Neuronal stem cell (in vitro differentiated cells): ENCODE measurements around the gene GPR119. TPM values are rescaled to one million over a fixed set of nuclear protein-coding genes. Genes with fewer than 3 reads are reported as not detected.
"Not testable (repeated sequence)": the region's sequence is repeated elsewhere in the genome, so short reads cannot be mapped to it uniquely, and the experiment has no call there.

ENCODE experiments used
- DNase-seq: peaks from one replicate; pipeline ENCODE4 v3.0.0-alpha.2; 2013; ENCODE audit warnings: low spot score
- H2AFZ ChIP-seq: one replicate; pipeline ENCODE4 v1.6.1; 2013; ENCODE audit warnings: mild to moderate bottlenecking, low read length, inconsistent platforms
- H2AK5ac ChIP-seq: 2 replicates; pipeline ENCODE4 v1.6.1; 2013; ENCODE audit warnings: low read depth, mild to moderate bottlenecking, inconsistent platforms, low read length, moderate library complexity, mixed read lengths
- H2BK120ac ChIP-seq: 2 replicates; pipeline ENCODE4 v1.6.1; 2013; ENCODE audit warnings: low read depth, mild to moderate bottlenecking, inconsistent platforms, low read length, moderate library complexity, mixed read lengths
- H2BK12ac ChIP-seq: one replicate; pipeline ENCODE4 v1.6.1; 2013; ENCODE audit warnings: low read length, inconsistent platforms
- H2BK15ac ChIP-seq: 2 replicates; pipeline ENCODE4 v1.6.1; 2013; ENCODE audit warnings: mild to moderate bottlenecking, low read length, inconsistent platforms, mixed read lengths
- H2BK5ac ChIP-seq: one replicate; pipeline ENCODE4 v1.6.1; 2013; ENCODE audit warnings: inconsistent platforms, mild to moderate bottlenecking, low read length, moderate library complexity
- H3K14ac ChIP-seq: one replicate; pipeline ENCODE4 v1.6.1; 2013; ENCODE audit warnings: low read length, inconsistent platforms
- H3K18ac ChIP-seq: 2 replicates; pipeline ENCODE4 v1.6.1; 2013; ENCODE audit warnings: low read length, inconsistent platforms
- H3K23ac ChIP-seq: 2 replicates; pipeline ENCODE4 v1.6.1; 2013; ENCODE audit warnings: low read depth, mild to moderate bottlenecking, mixed read lengths, low read length, inconsistent platforms; ENCODE audit not compliant: poor library complexity
- H3K27ac ChIP-seq: replicated peaks from 3 replicates; pipeline ENCODE4 v1.5.1; 2013; ENCODE audit warnings: low read length, inconsistent platforms
- H3K27me3 ChIP-seq, 3 experiments: 2 replicates each; pipeline ENCODE4 v1.6.1; 2013; ENCODE audit warnings: low read length in 3 of 3, mild to moderate bottlenecking in 2 of 3, inconsistent platforms in 1 of 3, low read depth in 1 of 3, mixed read lengths in 1 of 3, moderate library complexity in 1 of 3; ENCODE audit not compliant: control insufficient read depth in 3 of 3, insufficient read depth in 3 of 3
- H3K36me3 ChIP-seq, 2 donors: replicated peaks in 1 of 2; 2 replicates each; pipeline ENCODE4 v1.6.1; 2013; ENCODE audit warnings: low read length in 2 of 2; ENCODE audit not compliant: control insufficient read depth in 2 of 2, insufficient read depth in 2 of 2
- H3K4ac ChIP-seq: 2 replicates; pipeline ENCODE4 v1.6.1; 2013; ENCODE audit warnings: inconsistent platforms, mild to moderate bottlenecking, low read length, moderate library complexity
- H3K4me1 ChIP-seq, 2 donors: 1 replicate in 1 of 2; 2 replicates in 1 of 2; pipeline ENCODE4 v1.6.1; 2013; ENCODE audit warnings: low read length in 2 of 2, low read depth in 1 of 2; ENCODE audit not compliant: control insufficient read depth in 2 of 2, insufficient read depth in 1 of 2
- H3K4me2 ChIP-seq: one replicate; pipeline ENCODE4 v1.6.1; 2013; ENCODE audit warnings: mild to moderate bottlenecking, low read length, inconsistent platforms; ENCODE audit not compliant: insufficient read depth, poor library complexity, severe bottlenecking
- H3K4me3 ChIP-seq, 2 donors: 2 replicates each; pipeline ENCODE4 v1.5.1; 2013; ENCODE audit warnings: low read length in 2 of 2, mild to moderate bottlenecking in 2 of 2, inconsistent platforms in 1 of 2, moderate library complexity in 1 of 2
- H3K79me1 ChIP-seq: one replicate; pipeline ENCODE4 v1.6.1; 2013; ENCODE audit warnings: low read depth, mild to moderate bottlenecking, inconsistent platforms, low read length, moderate library complexity
- H3K9ac ChIP-seq: one replicate; pipeline ENCODE4 v1.6.1; 2013; ENCODE audit warnings: mild to moderate bottlenecking, low read depth, low read length, inconsistent platforms; ENCODE audit not compliant: poor library complexity
- H3K9me3 ChIP-seq, 2 donors: replicated peaks in 1 of 2; 2 replicates each; pipeline versions ENCODE3 to v1.6.1; 2013; ENCODE audit warnings: low read length in 2 of 2, mild to moderate bottlenecking in 2 of 2, inconsistent platforms in 1 of 2, low read depth in 1 of 2, mixed read lengths in 1 of 2, moderate library complexity in 1 of 2; ENCODE audit not compliant: control insufficient read depth in 2 of 2, insufficient read depth in 1 of 2
- H4K8ac ChIP-seq: one replicate; pipeline ENCODE4 v1.6.1; 2013; ENCODE audit warnings: low read depth, mild to moderate bottlenecking, inconsistent platforms, low read length, moderate library complexity
- H4K91ac ChIP-seq: one replicate; pipeline ENCODE4 v1.6.1; 2013; ENCODE audit warnings: low read length, low read depth, mild to moderate bottlenecking, inconsistent platforms; ENCODE audit not compliant: poor library complexity
- WGBS, 2 donors: extraction: QIAGEN DNeasy Blood & Tissue Kit; methylation state at CpG; one replicate each; pipeline ENCODE4 v1.1.7; 2013; ENCODE audit warnings: missing lambda C conversion rate in 2 of 2, mixed read lengths in 1 of 2; ENCODE audit not compliant: insufficient read length in 2 of 2, insufficient replicate concordance in 1 of 2; ENCODE audit errors: extremely low coverage in 2 of 2; 5-methylcytosine and 5-hydroxymethylcytosine counted together
- polyA plus RNA-seq, 2 experiments: library from polyadenylated mRNA; stranded (reverse); fragments of 200-250 nt; gene quantifications; one replicate each; pipeline ENCODE4 v1.2.3, GENCODE V29; 2013

GPR119 gene
- polyA plus RNA-seq (2013, experiment 1 of 2) = not detected
- polyA plus RNA-seq (2013, experiment 2 of 2) = not detected

DNA sequence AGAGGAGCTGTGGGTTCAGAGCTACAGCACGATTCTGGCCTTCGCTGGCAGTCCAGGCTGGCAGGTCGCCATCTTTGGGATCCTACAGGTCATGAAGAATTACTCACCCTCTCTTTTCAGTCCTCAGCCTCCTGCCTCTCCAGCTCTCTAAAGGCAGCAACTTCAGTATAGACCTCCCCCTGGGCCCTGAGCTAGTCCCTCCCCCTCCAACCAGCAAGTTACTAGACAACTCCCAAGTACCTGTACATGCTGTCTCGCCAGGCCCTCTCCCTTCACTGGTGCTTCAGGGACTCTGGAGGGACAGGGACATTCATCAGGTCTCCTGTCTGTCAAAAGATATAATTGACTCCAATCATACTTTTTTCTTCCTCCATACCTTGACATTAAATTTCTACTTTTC is at the start of gene GPR119:
GPR119 (minus strand) TSS at position 155 of the 400 bp plus-strand sequence. CDS start 227 bp downstream, outside the sequence.
- Histone ChIP-seq H3K27ac (no peak within 1 kb of the TSS), H4K91ac (no peak within 1 kb of the TSS), H3K36me3 (no peaks in the 10 kb centered on the region), H2AK5ac (no peak within 1 kb of the TSS), H3K4ac (no peak within 1 kb of the TSS), H3K18ac (no peak within 1 kb of the TSS), H2BK5ac (no peak within 1 kb of the TSS), H2BK12ac (no peak within 1 kb of the TSS), H2AFZ (no peak within 1 kb of the TSS), H3K79me1 (no peaks in the 10 kb centered on the region), H2BK120ac (no peak within 1 kb of the TSS), H4K8ac (no peak within 1 kb of the TSS), H3K23ac (no peak within 1 kb of the TSS), H3K9ac (no peak within 1 kb of the TSS), H3K9me3 (no peaks in the 10 kb centered on the region), H3K4me3 (no peak within 1 kb of the TSS), H2BK15ac (no peak within 1 kb of the TSS), H3K14ac (no peak within 1 kb of the TSS), H3K27me3 (peaks cover 0 to 31% (median 0%) of the 10 kb centered on the region in 3 experiments), H3K4me1 (no peaks in the 10 kb centered on the region), H3K4me2 (no peak within 1 kb of the TSS)
- no peak for DNase-seq
- WGBS, 2 donors = no CpG with 5 or more reads among the region's 4 CpGs

GRCh38 chrX:130429236-130429635 is 43.8 kb upstream of the GPR119 start:
- peaks cover 0 to 18% (median 0%) of the 10 kb centered on the region in 3 experiments for H3K27me3 ChIP-seq
- not testable (repeated sequence) for H3K36me3 ChIP-seq, H4K8ac ChIP-seq, H3K4me2 ChIP-seq, H3K18ac ChIP-seq, H3K14ac ChIP-seq, H3K9ac ChIP-seq, H3K23ac ChIP-seq, H2AK5ac ChIP-seq, H3K4me1 ChIP-seq, H3K4ac ChIP-seq, H2BK5ac ChIP-seq, H2BK12ac ChIP-seq, H3K27ac ChIP-seq, H3K79me1 ChIP-seq, H2AFZ ChIP-seq, H3K9me3 ChIP-seq, H2BK120ac ChIP-seq, H4K91ac ChIP-seq, H3K4me3 ChIP-seq, H2BK15ac ChIP-seq, DNase-seq
- no CpG with 5 or more reads among the region's 5 CpGs for WGBS, 2 donors

- no peak overlapping the region for H4K91ac ChIP-seq
- no peak overlapping the region for H3K23ac ChIP-seq
- no peak overlapping the region for H3K4me3 ChIP-seq
- H3K9me3 ChIP-seq = no peaks in the 10 kb centered on the region
- H2AK5ac ChIP-seq = no peak overlapping the region
- no peak overlapping the region for H2BK5ac ChIP-seq
- H3K18ac ChIP-seq = no peak overlapping the region
- no peak overlapping the region for H2AFZ ChIP-seq
- H3K36me3 ChIP-seq = no peaks in the 10 kb centered on the region
- no peaks in the 10 kb centered on the region for H3K79me1 ChIP-seq
- WGBS, 2 donors = no CpG with 5 or more reads among the region's 6 CpGs
- H3K4me2 ChIP-seq = no peak overlapping the region
- no peak overlapping the region for H2BK15ac ChIP-seq
- no peaks in the 10 kb centered on the region for H3K4me1 ChIP-seq
- no peak overlapping the region for H3K27ac ChIP-seq
- no peak overlapping the region for H3K14ac ChIP-seq
- no peak overlapping the region for H4K8ac ChIP-seq
- H2BK12ac ChIP-seq = no peak overlapping the region
- peaks cover 0 to 22% (median 0%) of the 10 kb centered on the region in 3 experiments for H3K27me3 ChIP-seq
- H3K4ac ChIP-seq = no peak overlapping the region
- no peak overlapping the region for H2BK120ac ChIP-seq
- no peak for DNase-seq
- H3K9ac ChIP-seq = no peak overlapping the region
Measured at GRCh38 chrX:130426531-130426930, 41.1 kb upstream of the GPR119 start.

DNA sequence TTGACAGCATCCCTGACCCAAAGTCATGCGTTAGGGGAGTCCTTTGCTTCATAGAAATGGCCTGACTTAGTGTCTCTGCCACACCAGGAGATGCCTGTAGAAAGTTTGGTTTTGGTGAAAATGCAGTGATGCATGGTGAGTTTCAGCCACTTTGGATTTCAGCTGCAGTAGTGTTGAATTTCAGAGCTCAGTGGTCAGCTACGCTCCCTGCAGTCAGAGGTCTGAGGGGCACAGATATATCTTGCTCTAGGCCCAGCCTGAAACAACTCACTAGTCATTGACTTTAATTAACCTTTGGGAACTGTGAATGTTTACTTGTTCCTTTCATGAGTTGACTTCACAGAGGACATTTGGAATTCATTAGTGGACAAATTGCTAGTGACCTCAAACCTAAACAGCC is 33.8 kb upstream of the GPR119 start:
- no peak overlapping the region for H3K4ac ChIP-seq
- H2BK15ac ChIP-seq = no peak overlapping the region
- no peaks in the 10 kb centered on the region for H3K79me1 ChIP-seq
- no peak overlapping the region for H3K4me3 ChIP-seq
- H3K9me3 ChIP-seq = no peaks in the 10 kb centered on the region
- H4K91ac ChIP-seq = no peak overlapping the region
- peaks cover 2 to 6% of the 10 kb centered on the region in 2 donors for H3K36me3 ChIP-seq
- H3K14ac ChIP-seq = no peak overlapping the region
- no peak overlapping the region for H2BK120ac ChIP-seq
- no CpG with 5 or more reads among the region's 2 CpGs for WGBS, 2 donors
- H2AK5ac ChIP-seq = no peak overlapping the region
- H3K27ac ChIP-seq = no peak overlapping the region
- no peak overlapping the region for H3K9ac ChIP-seq
- no peaks in the 10 kb centered on the region for H3K4me1 ChIP-seq
- H3K18ac ChIP-seq = no peak overlapping the region
- H3K27me3 ChIP-seq = peaks cover 0 to 7% (median 0%) of the 10 kb centered on the region in 3 experiments
- H2BK5ac ChIP-seq = no peak overlapping the region
- H2BK12ac ChIP-seq = no peak overlapping the region
- H3K23ac ChIP-seq = no peak overlapping the region
- DNase-seq = no peak
- H4K8ac ChIP-seq = no peak overlapping the region
- no peak overlapping the region for H3K4me2 ChIP-seq
- no peak overlapping the region for H2AFZ ChIP-seq
